ENCODE results near the gene TCL1B. TPM values are rescaled to one million over a fixed set of nuclear protein-coding genes. Genes with fewer than 3 reads are reported as not detected.

Gene TCL1B
- total RNA-seq, 1 experiment from 2014 or later, result not detected

- no peaks in the 10 kb centered on the region for H3K4me1 ChIP-seq (ENCODE audit: control insufficient read depth, insufficient read depth, low read length)
- no peaks in the 10 kb centered on the region; the same call in 1 of the 2 replicates for H3K27me3 ChIP-seq (ENCODE audit: control insufficient read depth, insufficient read depth, low read length)
- ChIA-PET POLR2A (no interaction called here), CTCF (no interaction called here)
- H3K9me3 ChIP-seq (ENCODE audit: control insufficient read depth, insufficient read depth, low read depth, low read length), result no peaks in the 10 kb centered on the region
- BruUV-seq (replicated peaks), result no TSS peak
- in situ Hi-C loops (cut with HindIII; ENCODE audit: low pct_unique_long_range_greater_than_20kb, low sequenced_read_pairs) (no loop called here), intact Hi-C loops (cut with micrococcal nuclease; ENCODE audit: unreplicated experiment) (no loop called here)
- no peak overlapping the region for H3K4me3 ChIP-seq (ENCODE audit: low read depth in 2 of 2, low read length in 2 of 2)
- H3K27ac ChIP-seq (ENCODE audit: low read length), result no peak overlapping the region
- TF ChIP-seq SIN3A (IDR thresholded peaks at IDR 0.05; ENCODE audit: borderline replicate concordance, insufficient read depth, low read depth, low read length), result no peak
- no peak for TF ChIP-seq CTCF (IDR thresholded peaks at IDR 0.05)
- no peak for TF ChIP-seq POLR2AphosphoS5 (IDR thresholded peaks at IDR 0.05; ENCODE audit: low read depth, low read length)
- TF ChIP-seq TCF7L2 (IDR thresholded peaks at IDR 0.05; ENCODE audit: low read depth, low read length), result no peak
- no peak for TF ChIP-seq REST (IDR thresholded peaks at IDR 0.05; ENCODE audit: insufficient read depth in 1 of 2, low read depth in 2 of 2, low read length in 1 of 2)
- no peak for DNase-seq (ENCODE audit: low read depth, low spot score)
- no peaks in the 10 kb centered on the region for H3K36me3 ChIP-seq (ENCODE audit: control insufficient read depth, insufficient read depth, low read length)
- ATAC-seq, result no peak
Observed at GRCh38 chr14:95675486-95675885, 10.7 kb upstream of the TCL1B start.

- ATAC-seq (no peak), DNase-seq (ENCODE audit: low read depth, low spot score) (no peak)
- intact Hi-C loops (cut with micrococcal nuclease; ENCODE audit: unreplicated experiment) (no loop called here), in situ Hi-C loops (cut with HindIII; ENCODE audit: low pct_unique_long_range_greater_than_20kb, low sequenced_read_pairs) (no loop called here)
- no TSS peak for BruUV-seq (replicated peaks)
- TF ChIP-seq CTCF (IDR thresholded peaks at IDR 0.05) (no peak), TCF7L2 (IDR thresholded peaks at IDR 0.05; ENCODE audit: low read depth, low read length) (no peak), SIN3A (IDR thresholded peaks at IDR 0.05; ENCODE audit: borderline replicate concordance, insufficient read depth, low read depth, low read length) (no peak), POLR2AphosphoS5 (IDR thresholded peaks at IDR 0.05; ENCODE audit: low read depth, low read length) (no peak), REST (IDR thresholded peaks at IDR 0.05; ENCODE audit: insufficient read depth in 1 of 2, low read depth in 2 of 2, low read length in 1 of 2) (no peak)
- POLR2A ChIA-PET, result no interaction called here
- CTCF ChIA-PET, result no interaction called here
- H3K4me1 ChIP-seq (ENCODE audit: control insufficient read depth, insufficient read depth, low read length), result no peaks in the 10 kb centered on the region
- H3K27ac ChIP-seq (ENCODE audit: low read length), result no peak overlapping the region
- no peak overlapping the region for H3K4me3 ChIP-seq (ENCODE audit: low read depth in 2 of 2, low read length in 2 of 2)
- no peaks in the 10 kb centered on the region for H3K36me3 ChIP-seq (ENCODE audit: control insufficient read depth, insufficient read depth, low read length)
- no peaks in the 10 kb centered on the region for H3K9me3 ChIP-seq (ENCODE audit: control insufficient read depth, insufficient read depth, low read depth, low read length)
- H3K27me3 ChIP-seq (ENCODE audit: control insufficient read depth, insufficient read depth, low read length), result no peaks in the 10 kb centered on the region; the same call in 1 of the 2 replicates
Observed at GRCh38 chr14:95677179-95677835, 8.9 kb upstream of the TCL1B start.

Data from Panc1 (cell line).